Activated CD8-positive, alpha-beta memory T cell treated with anti-CD3 and anti-CD28 coated beads, Interleukin-2, amount 50 U/mL, for 4 hours (primary cell): ENCODE results near the gene KRT20.
A peak's percentile ranks its signal among the peaks of the same experiment; 100 is the strongest.
"Not testable (repeated sequence)": the region's sequence is repeated elsewhere in the genome, so short reads cannot be mapped to it uniquely, and the experiment has no call there.

Experiments
- DNase-seq: peaks from one replicate; pipeline ENCODE4 v3.0.0-alpha.2; 2020

Gene KRT20

GRCh38 chr17:40884708-40885512 lies at the start of gene KRT20:
TSS of gene KRT20 (minus strand) at chr17:40885242. CDS start at chr17:40885185, 57 bp downstream.
- no peak for DNase-seq

- DNase-seq, result no peak
Observed at GRCh38 chr17:40932608-40933007, 47.6 kb upstream of the KRT20 start.

GRCh38 chr17:40931311-40931710 lies 46.3 kb upstream of the KRT20 start:
- DNase-seq, result no peak

- no peak for DNase-seq
Observed at GRCh38 chr17:40926341-40926740, 41.3 kb upstream of the KRT20 start.

GRCh38 chr17:40922239-40922638 lies 37.2 kb upstream of the KRT20 start:
- DNase-seq, result no peak

- DNase-seq, result no peak
Observed at GRCh38 chr17:40921026-40921425, 36.0 kb upstream of the KRT20 start.

- not testable (repeated sequence) for DNase-seq
Observed at GRCh38 chr17:40917116-40917515, 32.1 kb upstream of the KRT20 start.

- DNase-seq, result no peak
Observed at GRCh38 chr17:40916366-40916765, 31.3 kb upstream of the KRT20 start.

- DNase-seq, result no peak
Observed at GRCh38 chr17:40915721-40916256, 30.7 kb upstream of the KRT20 start.

- DNase-seq, result no peak
Observed at GRCh38 chr17:40915199-40915661, 30.2 kb upstream of the KRT20 start.

GRCh38 chr17:40914075-40914855 lies 29.2 kb upstream of the KRT20 start:
- no peak for DNase-seq

GRCh38 chr17:40912486-40913210 lies 27.6 kb upstream of the KRT20 start:
- DNase-seq, result no peak

GRCh38 chr17:40910441-40910841 lies 25.4 kb upstream of the KRT20 start:
- no peak for DNase-seq

GRCh38 chr17:40909755-40910154 lies 24.7 kb upstream of the KRT20 start:
- DNase-seq, result no peak

- DNase-seq, result peak; percentile 63
Observed at GRCh38 chr17:40909351-40909750, 24.3 kb upstream of the KRT20 start.

- no peak for DNase-seq
Observed at GRCh38 chr17:40906613-40907012, 21.6 kb upstream of the KRT20 start.

GRCh38 chr17:40905370-40905769 lies 20.3 kb upstream of the KRT20 start:
- no peak for DNase-seq

- no peak for DNase-seq
Observed at GRCh38 chr17:40903129-40903847, 18.2 kb upstream of the KRT20 start.

GRCh38 chr17:40902498-40902897 lies 17.5 kb upstream of the KRT20 start:
- DNase-seq, result no peak

- DNase-seq, result no peak
Observed at GRCh38 chr17:40901981-40902474, 17.0 kb upstream of the KRT20 start.

- DNase-seq, result no peak
Observed at GRCh38 chr17:40900809-40901356, 15.8 kb upstream of the KRT20 start.

- DNase-seq, result no peak
Observed at GRCh38 chr17:40896916-40897455, 11.9 kb upstream of the KRT20 start.
